Measurements from ENCODE around the gene JMJD8.

Gene JMJD8

DNA sequence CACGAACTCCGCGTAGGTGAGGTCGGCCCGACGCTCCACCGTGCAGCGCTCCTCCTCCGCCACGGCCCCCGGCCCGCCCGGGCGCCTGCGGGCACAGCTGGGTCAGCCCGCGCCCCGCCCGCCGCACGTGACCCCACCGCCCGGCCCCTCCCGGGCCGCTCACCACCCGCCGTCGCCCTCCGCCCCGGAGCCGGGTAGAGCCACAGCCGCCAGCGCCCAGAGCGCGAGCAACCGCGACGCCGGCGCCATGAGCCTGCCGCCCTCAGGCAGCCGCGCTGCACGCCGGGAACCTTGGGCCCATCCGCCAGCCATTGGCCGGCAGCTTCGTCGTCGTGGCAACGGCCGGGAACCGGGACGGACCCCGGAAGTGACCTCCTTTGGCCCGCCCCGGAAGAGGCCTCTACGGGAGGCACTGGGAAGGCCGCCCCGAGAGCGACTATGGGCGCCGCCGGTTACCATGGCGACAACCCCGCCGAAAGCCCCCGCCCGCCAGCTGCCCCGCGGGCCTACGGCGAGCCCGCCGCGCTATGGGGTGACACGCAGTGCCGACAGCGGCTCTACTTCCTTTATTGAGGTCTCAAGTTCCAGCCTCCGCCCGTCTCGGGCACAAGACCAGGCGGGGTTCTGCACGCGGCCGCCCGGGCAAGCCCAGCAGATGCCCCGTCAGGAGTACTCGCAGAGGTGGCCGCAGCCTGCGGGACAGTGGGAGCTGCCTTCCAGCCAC is at the start of gene JMJD8:
TSS of gene JMJD8 (minus strand) at position 264 of the 724 bp plus-strand sequence. CDS start at position 249, 15 bp downstream.
- DNase-seq: peak; percentile 56

DNA sequence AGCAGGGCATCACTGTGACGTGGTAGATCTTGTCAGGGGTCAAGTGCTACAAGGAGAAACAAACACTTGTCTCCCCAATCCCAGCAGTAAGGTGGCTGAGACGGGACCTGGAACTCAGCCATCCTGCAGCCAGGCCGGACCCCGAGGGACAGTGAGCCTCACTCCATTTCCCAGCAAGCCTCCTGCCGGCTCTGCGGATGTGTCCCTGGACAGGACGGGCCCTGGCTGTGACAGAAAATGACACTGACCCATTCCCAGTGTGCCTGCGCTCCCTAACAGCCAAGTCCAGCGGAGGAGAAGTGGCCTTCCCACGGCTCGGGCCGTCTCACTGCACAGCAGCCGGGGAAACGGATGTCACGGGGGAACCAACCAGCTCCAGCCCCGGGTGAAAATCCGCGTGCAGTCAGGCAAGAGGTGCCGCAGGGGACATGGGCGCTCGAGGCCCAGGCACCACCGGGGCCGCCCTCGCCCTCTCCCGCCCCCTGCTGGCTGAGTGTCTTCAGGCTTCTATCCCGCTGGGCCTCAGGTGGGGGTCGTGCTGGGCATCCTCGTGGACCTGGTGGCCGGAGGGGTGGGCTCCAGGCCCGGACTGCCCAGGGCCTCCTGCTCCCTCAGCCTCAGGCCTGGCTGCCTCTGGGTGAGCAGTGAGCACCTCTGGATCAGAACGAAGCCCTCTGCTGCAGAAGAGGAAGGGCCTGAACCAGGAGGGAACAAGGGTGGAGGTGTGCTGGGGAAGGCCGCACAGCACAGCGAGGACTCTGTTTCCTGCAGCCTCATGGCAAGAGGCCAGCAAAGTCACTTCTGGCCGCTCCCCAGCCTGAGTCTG is 49.5 kb upstream of the JMJD8 start:
- DNase-seq: no peak

- DNase-seq: no peak
Measured at GRCh38 chr16:732936-733335, 48.8 kb upstream of the JMJD8 start.

DNA sequence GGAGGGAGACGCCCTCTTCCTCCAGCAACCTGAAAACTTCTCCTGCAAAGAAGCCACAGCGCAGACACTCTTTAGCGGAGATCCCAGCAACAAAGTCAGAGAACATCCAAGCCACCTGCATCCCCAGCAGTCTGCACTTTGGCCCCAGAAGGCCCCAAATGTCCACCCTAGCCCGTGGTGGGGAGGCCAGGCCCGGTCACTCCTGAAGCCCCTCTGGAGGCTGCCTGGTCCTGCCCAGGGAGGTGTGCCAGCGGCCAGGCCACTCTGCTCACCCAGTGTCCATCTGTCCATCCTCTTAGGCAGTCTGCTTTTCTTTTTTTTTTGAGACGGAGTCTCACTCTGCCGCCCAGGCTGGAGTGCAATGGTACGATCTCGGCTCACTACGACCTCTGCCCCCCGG is 48.2 kb upstream of the JMJD8 start:
- DNase-seq: no peak

DNA sequence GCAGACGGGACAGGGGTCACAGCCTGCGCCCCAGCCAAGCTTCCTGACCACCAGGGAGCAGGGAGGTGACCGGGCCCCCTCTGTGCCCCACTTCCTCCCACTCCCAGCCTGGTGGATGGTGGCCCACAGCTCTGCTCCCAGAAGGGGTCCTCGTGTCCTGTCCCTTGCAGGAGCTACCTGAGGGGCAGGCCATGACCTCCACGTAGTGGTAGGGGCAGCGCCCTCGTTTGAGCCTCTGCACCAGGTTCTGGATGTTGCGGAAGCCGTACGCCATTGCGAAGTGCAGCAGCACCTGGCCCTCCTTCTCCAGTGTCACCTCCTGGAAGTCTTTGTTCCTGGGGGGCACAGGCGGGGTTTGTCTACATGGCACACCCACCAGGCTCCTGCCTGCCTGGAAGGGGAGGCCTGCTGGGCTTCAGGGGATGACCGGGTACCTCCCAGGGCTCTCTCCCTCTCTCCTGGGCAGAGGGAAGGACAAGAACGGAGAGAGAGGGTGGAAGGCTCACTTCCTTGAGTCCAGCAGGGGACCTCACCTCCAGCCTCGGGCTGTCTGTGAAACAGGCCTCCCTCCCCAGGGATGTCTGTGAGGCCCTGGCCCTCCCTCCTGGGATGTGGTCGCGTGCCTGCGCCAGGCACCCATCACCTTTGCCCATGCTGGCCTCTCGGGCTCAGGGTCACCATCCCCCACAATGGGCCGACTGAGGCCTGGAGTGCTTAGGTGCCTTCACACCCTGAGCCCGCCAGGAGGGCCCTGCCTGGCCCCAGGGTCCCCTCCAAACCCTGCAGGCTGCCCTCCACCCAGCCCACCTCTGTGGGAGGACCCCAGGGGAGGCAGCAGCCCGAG is 46.8 kb upstream of the JMJD8 start:
- no peak for DNase-seq

DNA sequence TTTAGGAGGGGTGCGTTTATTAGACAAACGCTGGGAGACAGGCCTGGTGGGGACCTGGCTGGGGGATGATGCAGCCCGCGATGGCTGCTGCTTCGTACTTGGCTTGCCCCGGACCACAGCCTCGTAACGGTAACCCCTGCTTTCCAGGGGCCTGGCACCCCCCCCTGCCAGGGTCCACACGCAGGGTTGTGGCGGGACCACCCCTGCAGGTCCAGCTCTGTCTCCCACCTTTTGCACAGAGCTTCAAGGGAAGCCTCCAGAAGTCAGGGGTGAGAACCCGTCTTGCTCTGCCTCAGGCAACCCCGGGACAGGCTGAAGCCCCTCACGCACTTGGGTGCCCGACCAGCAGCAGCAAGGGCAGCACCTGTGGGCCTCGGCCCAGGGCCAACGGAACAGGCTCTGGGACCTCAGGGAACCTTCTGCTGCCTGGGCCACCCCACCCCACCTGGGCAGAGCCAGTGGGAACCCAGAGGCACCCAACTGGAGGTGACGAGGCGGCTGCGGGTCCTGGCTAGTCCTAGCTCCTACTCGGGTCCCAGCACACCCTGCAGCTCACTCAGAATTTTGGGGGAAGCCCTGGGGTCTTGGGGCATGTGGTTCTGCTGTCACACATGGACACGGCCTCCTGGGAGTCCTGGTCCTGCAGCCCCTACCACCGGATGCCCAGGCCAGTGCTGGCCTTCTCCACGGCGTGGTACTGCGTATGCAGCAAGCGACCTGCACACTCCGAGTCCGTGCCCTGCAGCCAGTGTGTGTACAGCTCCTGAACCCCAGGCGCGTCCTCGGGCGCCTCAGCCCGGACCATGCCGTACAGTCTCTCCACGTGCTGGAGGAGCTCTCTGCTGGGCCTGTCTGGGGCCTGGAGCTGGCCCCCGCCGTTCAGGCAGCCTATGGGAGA is 45.9 kb upstream of the JMJD8 start:
- no peak for DNase-seq

DNA sequence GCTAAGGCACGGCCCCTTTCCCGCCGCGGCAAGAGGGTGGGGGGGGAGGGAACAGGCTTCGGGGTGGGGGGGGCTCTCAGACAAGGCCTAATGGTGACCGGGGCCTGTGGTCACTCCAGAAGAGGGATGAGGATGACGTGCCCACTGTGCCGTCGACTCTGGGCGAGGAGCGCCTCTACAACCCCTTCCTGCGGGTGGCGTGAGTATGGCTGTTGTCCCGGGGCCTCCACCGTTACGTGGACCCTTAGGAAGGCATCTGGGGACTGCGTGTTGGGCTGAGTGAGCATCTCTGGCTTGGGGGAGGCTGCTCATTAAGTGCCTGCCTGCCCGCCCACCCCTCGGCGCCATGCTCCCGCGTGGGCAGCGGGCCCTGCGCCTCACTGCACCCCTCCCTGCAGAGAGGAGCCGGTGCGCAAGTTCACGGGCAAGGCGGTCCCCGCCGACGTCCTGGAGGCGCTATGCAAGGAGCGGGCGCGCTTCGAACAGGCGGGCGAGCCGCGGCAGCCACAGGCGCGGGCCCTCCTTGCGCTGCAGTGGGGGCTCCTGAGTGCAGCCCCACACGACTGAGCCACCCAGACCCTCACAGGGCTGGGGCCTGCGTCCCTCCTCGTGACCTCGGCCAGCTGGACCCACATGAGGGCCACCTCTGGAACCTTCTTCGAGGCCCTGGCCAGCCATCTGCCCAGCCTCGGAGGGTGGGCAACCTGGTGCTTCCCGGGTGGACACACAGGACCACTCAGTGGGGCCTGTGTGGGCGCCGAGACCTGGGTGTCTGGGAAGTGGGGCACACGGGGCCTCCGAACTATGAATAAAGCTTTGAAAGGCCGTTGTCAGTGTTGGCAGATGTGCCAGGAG is 45.0 kb upstream of the JMJD8 start:
- no peak for DNase-seq

GRCh38 chr16:728131-728889 is 44.2 kb upstream of the JMJD8 start:
- DNase-seq: no peak

GRCh38 chr16:727291-727977 is 43.3 kb upstream of the JMJD8 start:
- no peak for DNase-seq

- DNase-seq: no peak
Measured at GRCh38 chr16:726438-727290, 42.5 kb upstream of the JMJD8 start, which contains the start of the genes CCDC78 and HAGHL. Gene CCDC78 (minus strand): TSS chr16:726443. CDS start chr16:726367, 76 bp downstream. Gene HAGHL (plus strand): TSS chr16:727106. CDS start chr16:727510, 404 bp downstream.

DNA sequence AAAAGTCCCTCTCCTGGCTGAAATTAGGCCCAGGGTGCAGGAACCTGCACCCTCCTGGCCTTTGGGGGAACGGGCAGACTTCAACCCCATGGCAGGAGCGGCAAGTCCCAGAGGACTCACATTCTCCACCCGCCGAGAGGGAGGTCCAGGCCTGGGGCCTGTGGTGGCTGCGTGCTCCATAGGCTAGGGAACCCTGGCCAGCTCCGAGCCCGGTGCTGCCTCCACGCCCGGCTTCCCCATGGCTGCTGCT is 42.0 kb upstream of the JMJD8 start:
- DNase-seq: no peak

DNA sequence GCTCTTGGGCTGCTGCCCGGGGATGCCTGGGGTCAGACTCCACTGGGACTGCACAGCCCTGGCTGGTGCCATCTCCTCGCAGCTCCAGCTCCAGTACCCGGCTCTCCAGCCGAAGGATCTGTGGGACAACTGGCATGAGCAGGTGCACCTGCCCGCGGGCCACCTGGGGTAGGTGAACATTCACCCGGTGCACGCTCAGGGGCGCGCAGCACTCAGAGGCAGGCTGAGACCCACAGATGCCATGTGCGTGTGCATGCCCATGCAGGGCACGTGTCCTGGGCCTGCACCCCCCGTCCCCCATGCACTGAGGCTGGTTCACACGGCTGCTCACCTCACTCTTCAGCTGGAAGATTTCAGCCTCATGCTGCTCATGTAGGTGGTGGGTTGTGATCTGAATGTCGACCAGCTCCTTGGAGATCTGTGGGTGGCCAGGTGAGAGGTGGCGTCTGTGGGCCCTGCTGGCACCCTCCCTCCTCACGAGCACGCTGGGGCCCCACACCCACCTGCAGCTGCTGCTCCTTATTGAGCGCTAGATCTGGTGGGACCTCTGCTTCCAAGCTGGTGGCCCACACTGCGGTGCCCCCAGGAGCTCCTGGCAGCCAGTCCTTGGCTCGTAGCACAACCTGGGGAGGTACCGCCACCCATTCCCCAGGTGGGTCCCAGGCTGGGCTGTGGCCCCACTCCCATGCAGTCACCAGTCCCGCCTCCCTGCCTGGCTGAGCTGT is 41.5 kb upstream of the JMJD8 start:
- no peak for DNase-seq

GRCh38 chr16:725041-725376 is 40.9 kb upstream of the JMJD8 start:
- no peak for DNase-seq

GRCh38 chr16:724188-725040 is 40.3 kb upstream of the JMJD8 start:
- DNase-seq: no peak

DNA sequence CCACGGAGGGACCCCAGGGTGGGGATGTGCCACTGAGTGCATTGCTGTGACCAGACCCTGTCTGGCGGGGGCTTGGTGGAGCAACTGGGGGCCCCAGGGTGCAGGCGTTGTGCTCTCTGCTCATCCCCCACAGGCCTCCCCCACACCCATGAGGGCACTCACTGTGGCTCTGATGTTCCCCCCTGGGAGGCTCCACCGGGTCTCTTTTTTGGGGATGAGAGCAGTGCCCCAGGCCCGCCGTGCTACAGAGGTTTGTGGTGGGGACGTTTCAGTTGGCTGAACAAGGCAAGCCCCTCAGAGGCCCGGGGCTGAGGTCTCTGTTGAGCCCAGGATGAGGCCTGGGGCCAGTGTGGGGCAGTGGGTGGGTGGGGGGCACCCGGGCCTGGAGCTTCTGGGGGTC is 39.6 kb upstream of the JMJD8 start:
- DNase-seq: no peak

- no peak for DNase-seq
Measured at GRCh38 chr16:722835-723633, 38.9 kb upstream of the JMJD8 start.

All from NCI-H1417 treated with DMSO at 0.1 percent for 48 hours (cell line).